ENCODE data around the gene TSBP1.

DNA sequence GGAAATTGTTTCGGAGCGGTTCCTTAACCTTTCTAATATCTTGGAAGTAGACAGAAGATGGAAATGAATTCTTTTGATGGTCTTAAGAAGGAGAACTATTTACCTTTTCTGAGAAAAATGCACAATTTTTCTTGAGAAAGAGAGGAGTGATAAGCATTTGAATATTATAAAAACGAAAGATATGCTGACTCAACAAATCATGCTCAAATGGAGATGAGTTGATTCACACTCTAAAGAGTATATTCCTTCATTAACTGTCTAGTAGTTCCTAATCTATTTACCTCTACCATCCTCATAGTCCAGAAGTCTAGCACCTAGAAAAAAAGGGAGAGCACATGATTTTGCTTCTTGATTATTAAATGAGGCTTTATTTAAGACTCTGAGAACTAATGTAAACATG, 4.1 kb downstream of the TSBP1 start:
- TF ChIP-seq CTCF (IDR thresholded peaks at IDR 0.05) (no peak), POLR2A (IDR thresholded peaks at IDR 0.05) (no peak)
